HepG2 (cell line): Measurements from ENCODE around the gene HNRNPA1L2. TPM values are rescaled to one million over a fixed set of nuclear protein-coding genes. Genes with fewer than 3 reads are reported as not detected.

Experiments
- CBFB ChIP-seq: sonication (generic); formaldehyde crosslinking; IDR thresholded peaks from 2 replicates; pipeline ENCODE4 v1.4.0; 2020; ENCODE audit warnings: missing genetic modification reagents
- DMAP1 ChIP-seq: IDR thresholded peaks from 2 replicates; pipeline ENCODE4 v1.6.1; 2016
- ETV5 ChIP-seq: IDR thresholded peaks from 2 replicates; pipeline ENCODE4 v1.6.1; 2018; ENCODE audit warnings: missing biosample characterization, missing genetic modification reagents, inconsistent platforms, borderline replicate concordance
- FOXK1 ChIP-seq: sonication (generic); formaldehyde crosslinking; IDR thresholded peaks from 2 replicates; pipeline ENCODE4 v1.4.0; 2020; ENCODE audit warnings: low read depth, missing genetic modification reagents, borderline replicate concordance
- HDAC2 ChIP-seq: sonication (generic); formaldehyde crosslinking; IDR thresholded peaks from 2 replicates; pipeline ENCODE4 v1.4.0; 2020; ENCODE audit warnings: missing genetic modification reagents
- HIC2 ChIP-seq: sonication (generic); formaldehyde crosslinking; IDR thresholded peaks from 2 replicates; pipeline ENCODE4 v1.9.0; 2022; ENCODE audit warnings: low read depth, missing genetic modification reagents
- HNF1B ChIP-seq: sonication (generic); formaldehyde crosslinking; IDR thresholded peaks from 2 replicates; pipeline ENCODE4 v1.5.1; 2020; ENCODE audit warnings: mild to moderate bottlenecking, moderate library complexity, missing genetic modification reagents
- KAT8 ChIP-seq: IDR thresholded peaks from 2 replicates; pipeline ENCODE4 v1.6.1; 2016; ENCODE audit warnings: missing genetic modification reagents, missing compliant biosample characterization
- KDM1A ChIP-seq: IDR thresholded peaks from 2 replicates; pipeline ENCODE4 v1.6.1; 2016; ENCODE audit warnings: missing compliant biosample characterization
- MAFG ChIP-seq: sonication (generic); formaldehyde crosslinking; IDR thresholded peaks from 2 replicates; pipeline ENCODE4 v1.5.1; 2020; ENCODE audit warnings: mild to moderate bottlenecking, missing genetic modification reagents
- PCBP2 ChIP-seq: fragments of 200-400 bp; formaldehyde crosslinking; optimal IDR thresholded peaks from 2 replicates; pipeline ENCODE3; 2018; ENCODE audit warnings: low read length, low read depth; ENCODE audit not compliant: poor library complexity, severe bottlenecking
- RARG ChIP-seq: sonication (generic); formaldehyde crosslinking; IDR thresholded peaks from 2 replicates; pipeline ENCODE4 v1.4.0; 2020; ENCODE audit warnings: low read depth, mild to moderate bottlenecking, missing genetic modification reagents
- RBM22 ChIP-seq: fragments of 200-400 bp; formaldehyde crosslinking; optimal IDR thresholded peaks from 2 replicates; pipeline ENCODE3; 2017; ENCODE audit warnings: mild to moderate bottlenecking, low read length, moderate library complexity
- ZBTB20 ChIP-seq: sonication (generic); formaldehyde crosslinking; IDR thresholded peaks from 2 replicates; pipeline ENCODE4 v1.8.1; 2023; ENCODE audit warnings: missing genetic modification reagents, low read depth, mild to moderate bottlenecking, borderline replicate concordance
- ZFYVE20 ChIP-seq: sonication (generic); formaldehyde crosslinking; IDR thresholded peaks from 2 replicates; pipeline ENCODE4 v1.8.0; 2023; ENCODE audit warnings: low read depth, mild to moderate bottlenecking, moderate library complexity, missing genetic modification reagents, borderline replicate concordance
- ZNF101 ChIP-seq: sonication (generic); formaldehyde crosslinking; IDR thresholded peaks from 2 replicates; pipeline ENCODE4 v1.4.0; 2020; ENCODE audit warnings: mild to moderate bottlenecking, low read depth, missing genetic modification reagents, borderline replicate concordance
- ZNF263 ChIP-seq: sonication (generic); formaldehyde crosslinking; IDR thresholded peaks from 2 replicates; pipeline ENCODE4 v1.4.0; 2020; ENCODE audit warnings: missing genetic modification reagents
- ZNF276 ChIP-seq: sonication (generic); formaldehyde crosslinking; IDR thresholded peaks from 2 replicates; pipeline ENCODE4 v1.4.0; 2020; ENCODE audit warnings: mild to moderate bottlenecking, low read depth, missing genetic modification reagents
- ZNF333 ChIP-seq: sonication (generic); formaldehyde crosslinking; IDR thresholded peaks from 2 replicates; pipeline ENCODE4 v1.4.0; 2020; ENCODE audit warnings: mild to moderate bottlenecking, missing genetic modification reagents, borderline replicate concordance
- ZNF614 ChIP-seq: IDR thresholded peaks from 2 replicates; pipeline ENCODE4 v1.6.1; 2018; ENCODE audit warnings: missing biosample characterization, missing genetic modification reagents, inconsistent platforms, borderline replicate concordance
- ZNF770 ChIP-seq: sonication (generic); formaldehyde crosslinking; IDR thresholded peaks from 2 replicates; pipeline ENCODE4 v1.5.0; 2020; ENCODE audit warnings: mild to moderate bottlenecking, missing genetic modification reagents
- polyA plus RNA-seq, 8 experiments: library from polyadenylated mRNA; depleted of rRNA in 3 of 8; stranded (reverse) in 7 of 8; unstranded in 1 of 8; fragments of >200 nt; fragmentation: Illumina TruSeq in 4 of 8; extraction: Trizol in 4 of 8; gene quantifications; 2 replicates each; pipeline versions ENCODE4 v1.2.1 to v1.2.3, GENCODE V29; 2011 to 2016; ENCODE audit warnings: low read depth in 4 of 8, missing spikeins in 1 of 8, mixed read lengths in 1 of 8; ENCODE audit not compliant: insufficient read depth in 1 of 8
- total RNA-seq, 5 experiments: library from RNA; depleted of rRNA; stranded (reverse); fragments of >200 nt; fragmentation: Illumina TruSeq; extraction: Trizol; gene quantifications; 2 replicates each; pipeline ENCODE4 v1.2.3, GENCODE V29; 2016; ENCODE audit warnings: low read depth in 1 of 5

HNRNPA1L2 gene
- total and polyA plus RNA-seq, 2 of the 13 experiments (the other 11 are each of a cell fraction or from before 2014, with no cell fraction given) = 3.6 to 7.1 TPM

GRCh38 chr13:52617070-52618060 lies 24.9 kb upstream of the HNRNPA1L2 start (continued):
- TF ChIP-seq ZFYVE20 = no peak
- peak; percentile 90 for TF ChIP-seq FOXK1 (CRISPR knock-in tag)
- peak; percentile 54; the same call in 1 of the 2 replicates for TF ChIP-seq ZNF770 (CRISPR knock-in tag)
- TF ChIP-seq CBFB = peak; percentile 73; the same call in 1 of the 2 replicates
- no peak; the same call in 1 of the 2 replicates for TF ChIP-seq ZNF333 (CRISPR knock-in tag)
- TF ChIP-seq PCBP2 = no peak
- TF ChIP-seq RARG (CRISPR knock-in tag) = no peak
- TF ChIP-seq ZBTB20 (CRISPR knock-in tag) = peak; percentile 46; the same call in 1 of the 2 replicates
- peak; percentile 97 for TF ChIP-seq KAT8 (CRISPR knock-in tag)
- TF ChIP-seq MAFG = no peak
- TF ChIP-seq HNF1B = 0 out of 2 replicates have a peak, but pooled peaks have one; percentile 23
- peak; percentile 68; the same call in 1 of the 2 replicates for TF ChIP-seq ZNF614 (CRISPR knock-in tag)
- peak; percentile 46 for TF ChIP-seq RBM22
- no peak for TF ChIP-seq ZNF101 (CRISPR knock-in tag)
- TF ChIP-seq ZNF276 (CRISPR knock-in tag) = no peak
- no peak for TF ChIP-seq HIC2 (CRISPR knock-in tag)
- TF ChIP-seq HDAC2 (CRISPR knock-in tag) = peak; percentile 77; the same call in 1 of the 2 replicates
- TF ChIP-seq DMAP1 (CRISPR knock-in tag) = peak; percentile 80
- TF ChIP-seq KDM1A (CRISPR knock-in tag) = 0 out of 2 replicates have a peak, but pooled peaks have one; percentile 35
- TF ChIP-seq ETV5 (CRISPR knock-in tag) = 0 out of 2 replicates have a peak, but pooled peaks have one; percentile 32
- TF ChIP-seq ZNF263 (CRISPR knock-in tag) = peak; percentile 23; the same call in 1 of the 2 replicates
